Kidney (tissue), 14 donors: ENCODE data around the gene HNRNPA1. TPM values are rescaled to one million over a fixed set of nuclear protein-coding genes. Genes with fewer than 3 reads are reported as not detected.
A peak's percentile ranks its signal among the peaks of the same experiment; 100 is the strongest.
"Not testable (repeated sequence)": the region's sequence is repeated elsewhere in the genome, so short reads cannot be mapped to it uniquely, and the experiment has no call there.

ENCODE experiments used
- DNase-seq, 5 donors: peaks; one replicate each; pipeline ENCODE4 v3.0.0-alpha.2; 2013 to 2020
- FAIRE-seq: peaks from 2 replicates; lab custom pipeline; 2012; peaks lifted over from hg19 to GRCh38; lab: Jason Lieb, UNC
- H3K27ac ChIP-seq, 2 donors: one replicate each; pipeline ENCODE4 v1.7.0; 2013; ENCODE audit warnings: low read depth in 2 of 2, low read length in 2 of 2, inconsistent platforms in 1 of 2
- H3K27me3 ChIP-seq: one replicate; pipeline ENCODE4 v1.7.1; 2013; ENCODE audit warnings: low read length, inconsistent platforms; ENCODE audit not compliant: control insufficient read depth, insufficient read depth
- H3K36me3 ChIP-seq, 3 donors: one replicate each; pipeline versions ENCODE4 v1.7.0 to v1.7.1; 2013; ENCODE audit warnings: low read length in 3 of 3, control low read depth in 1 of 3, inconsistent platforms in 1 of 3; ENCODE audit not compliant: insufficient read depth in 3 of 3, control insufficient read depth in 2 of 3
- H3K4me1 ChIP-seq, 3 donors: one replicate each; pipeline versions ENCODE4 v1.7.0 to v1.7.1; 2013; ENCODE audit warnings: low read length in 3 of 3, inconsistent platforms in 1 of 3, low read depth in 1 of 3; ENCODE audit not compliant: control insufficient read depth in 2 of 3, insufficient read depth in 2 of 3
- H3K4me3 ChIP-seq, 3 donors: one replicate each; pipeline versions ENCODE4 v1.7.0 to v1.8.1; 2013; ENCODE audit warnings: low read length in 3 of 3, control low read depth in 1 of 3, inconsistent platforms in 1 of 3
- H3K9ac ChIP-seq, 3 donors: one replicate each; pipeline versions ENCODE4 v1.7.0 to v1.7.1; 2013; ENCODE audit warnings: low read length in 3 of 3, control low read depth in 1 of 3, inconsistent platforms in 1 of 3
- H3K9me3 ChIP-seq, 3 donors: one replicate each; pipeline versions ENCODE4 v1.7.0 to v1.7.1; 2013; ENCODE audit warnings: low read length in 3 of 3, control low read depth in 1 of 3, inconsistent platforms in 1 of 3; ENCODE audit not compliant: control insufficient read depth in 2 of 3, insufficient read depth in 1 of 3
- intact Hi-C: fragments of 100-400 bp; cut with DNase I; formaldehyde crosslinking; loops from one replicate; pipeline ENCODE4 v1.11.1; 2022
- polyA plus RNA-seq: library from polyadenylated mRNA; stranded (reverse); fragments of 350-450 nt; fragmentation: Illumina TruSeq; extraction: RNeasy Lipid Tissue Mini Kit (QIAGEN cat#74804); gene quantifications from one replicate; pipeline ENCODE4 v1.2.3, GENCODE V29; 2014; ENCODE audit warnings: low read depth, low replicate concordance; ENCODE audit not compliant: insufficient read depth
- total RNA-seq: library from RNA; stranded (reverse); fragmentation: NEBNext Ultra II Directional; extraction: Animal tissue kit (Norgen Biotek cat#: 25700); gene quantifications from one replicate; pipeline ENCODE4 v1.2.1, GENCODE V29; 2021
- TF ChIP-seq, protein P1 (sequence below): IDR thresholded peaks from 3 replicates; pipeline ENCODE4 v1.5.1; 2012; ENCODE audit warnings: mild to moderate bottlenecking, moderate library complexity, borderline replicate concordance; ENCODE audit not compliant: insufficient read depth; ENCODE audit errors: extremely low read depth
- donor health status: control.
- donor health status: control.
- donor health status: control.
- donor health status: control.
- donor health status: control.
- donor health status: DM: yes; HTN: yes; CAD: no.
- donor health status: Normal renal cell carcinoma (clear cell type).

Gene HNRNPA1
- total and polyA plus RNA-seq, 2 donors from 2014 or later: 648 to 964 TPM

DNA sequence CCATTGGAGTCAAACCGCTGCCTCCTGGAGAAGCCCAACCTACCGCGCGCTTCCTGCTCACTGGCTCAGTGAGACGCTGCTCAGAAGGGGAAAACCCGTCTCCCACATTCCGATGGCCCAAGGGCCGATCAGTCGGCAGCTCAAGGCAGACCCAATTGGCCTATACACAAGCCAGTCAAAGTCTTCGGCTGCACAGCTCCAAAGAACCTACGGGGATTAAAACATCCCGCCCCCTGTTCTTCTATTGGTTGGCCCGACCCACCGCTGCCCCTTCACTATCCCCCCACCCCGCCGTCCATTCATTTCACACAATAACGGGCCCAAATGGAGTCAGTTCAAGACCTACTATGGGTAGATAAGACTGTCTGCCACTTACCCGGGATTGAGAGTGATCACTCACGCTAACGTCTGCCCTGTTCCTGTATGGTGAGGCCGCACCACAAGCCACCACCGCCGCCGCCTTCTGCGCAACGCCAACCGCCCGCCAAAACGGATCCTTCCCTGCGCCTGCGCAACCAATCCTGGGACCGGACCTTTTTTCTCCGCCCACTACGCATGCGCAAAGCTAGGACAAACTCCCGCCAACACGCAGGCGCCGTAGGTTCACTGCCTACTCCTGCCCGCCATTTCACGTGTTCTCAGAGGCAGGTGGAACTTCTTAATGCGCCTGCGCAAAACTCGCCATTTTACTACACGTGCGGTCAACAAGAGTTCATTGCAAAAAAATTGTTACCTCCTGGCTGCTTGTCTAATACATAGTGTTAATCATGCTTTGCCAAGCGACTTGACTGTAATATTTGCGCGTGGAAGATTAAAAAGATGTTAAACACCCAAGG is 676 bp upstream of the HNRNPA1 start, which contains the start of gene CBX5:
CBX5 (minus strand) TSS at position 491 of the 836 bp plus-strand sequence. CDS start 22,472 bp downstream, outside the sequence.
- Histone ChIP-seq H3K27ac (peak within 1 kb of the TSS; percentile 94 to 98), H3K4me1 (peaks cover 19 to 26% (median 22%) of the 10 kb centered on the region in 3 donors), H3K9ac (peak within 1 kb of the TSS; percentile 96 to 100 (median 99)), H3K27me3 (no peaks in the 10 kb centered on the region), H3K9me3 (no peaks in the 10 kb centered on the region), H3K4me3 (peak within 1 kb of the TSS; percentile 95 to 100 (median 100)), H3K36me3 (peaks cover 17 to 32% (median 23%) of the 10 kb centered on the region in 3 donors)
- peak; percentile 100 for DNase-seq
- peak; percentile 44 for FAIRE-seq
- TF ChIP-seq, protein P1, sequence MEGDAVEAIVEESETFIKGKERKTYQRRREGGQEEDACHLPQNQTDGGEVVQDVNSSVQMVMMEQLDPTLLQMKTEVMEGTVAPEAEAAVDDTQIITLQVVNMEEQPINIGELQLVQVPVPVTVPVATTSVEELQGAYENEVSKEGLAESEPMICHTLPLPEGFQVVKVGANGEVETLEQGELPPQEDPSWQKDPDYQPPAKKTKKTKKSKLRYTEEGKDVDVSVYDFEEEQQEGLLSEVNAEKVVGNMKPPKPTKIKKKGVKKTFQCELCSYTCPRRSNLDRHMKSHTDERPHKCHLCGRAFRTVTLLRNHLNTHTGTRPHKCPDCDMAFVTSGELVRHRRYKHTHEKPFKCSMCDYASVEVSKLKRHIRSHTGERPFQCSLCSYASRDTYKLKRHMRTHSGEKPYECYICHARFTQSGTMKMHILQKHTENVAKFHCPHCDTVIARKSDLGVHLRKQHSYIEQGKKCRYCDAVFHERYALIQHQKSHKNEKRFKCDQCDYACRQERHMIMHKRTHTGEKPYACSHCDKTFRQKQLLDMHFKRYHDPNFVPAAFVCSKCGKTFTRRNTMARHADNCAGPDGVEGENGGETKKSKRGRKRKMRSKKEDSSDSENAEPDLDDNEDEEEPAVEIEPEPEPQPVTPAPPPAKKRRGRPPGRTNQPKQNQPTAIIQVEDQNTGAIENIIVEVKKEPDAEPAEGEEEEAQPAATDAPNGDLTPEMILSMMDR: no peak
- intact Hi-C loops: no loop called here

GRCh38 chr12:54281261-54281638 is 724 bp downstream of the HNRNPA1 start:
- H3K27ac ChIP-seq: peak overlapping the region; percentile 94 to 98
- H3K36me3 ChIP-seq: peaks cover 17 to 42% (median 27%) of the 10 kb centered on the region in 3 donors
- intact Hi-C loops, H3K27me3 ChIP-seq, FAIRE-seq, H3K9me3 ChIP-seq, DNase-seq: not testable (repeated sequence)
- peak overlapping the region; percentile 95 to 100 (median 100) for H3K4me3 ChIP-seq
- H3K4me1 ChIP-seq: peaks cover 19 to 26% (median 25%) of the 10 kb centered on the region in 3 donors
- H3K9ac ChIP-seq: peak overlapping the region; percentile 96 to 100 (median 99)

GRCh38 chr12:54281694-54282093 is 1.2 kb downstream of the HNRNPA1 start:
- H3K4me3 ChIP-seq: peak overlapping the region; percentile 95 to 100 (median 100)
- intact Hi-C loops, H3K9me3 ChIP-seq, FAIRE-seq, DNase-seq, H3K27ac ChIP-seq, H3K27me3 ChIP-seq: not testable (repeated sequence)
- H3K36me3 ChIP-seq: peaks cover 17 to 46% (median 29%) of the 10 kb centered on the region in 3 donors
- H3K9ac ChIP-seq: peak overlapping the region; percentile 96 to 100 (median 99)
- H3K4me1 ChIP-seq: peaks cover 19 to 26% (median 25%) of the 10 kb centered on the region in 3 donors

- TF ChIP-seq, protein P1: no peak
- no peaks in the 10 kb centered on the region for H3K9me3 ChIP-seq
- no peak for DNase-seq
- H3K27ac ChIP-seq: peak overlapping the region in 1 of 2 donors; percentile 5
- FAIRE-seq: no peak
- intact Hi-C loops: no loop called here
- H3K36me3 ChIP-seq: peaks cover 22 to 58% (median 42%) of the 10 kb centered on the region in 3 donors
- H3K9ac ChIP-seq: peak overlapping the region in 2 of 3 donors; percentile 30 to 47
- H3K4me3 ChIP-seq: peak overlapping the region; percentile 8 to 95 (median 40)
- H3K27me3 ChIP-seq: no peaks in the 10 kb centered on the region
- H3K4me1 ChIP-seq: peaks cover 15 to 22% (median 22%) of the 10 kb centered on the region in 3 donors
Observed at GRCh38 chr12:54282949-54283593, 2.5 kb downstream of the HNRNPA1 start.

- Histone ChIP-seq H3K4me3 (peak overlapping the region in 2 of 3 donors; percentile 14 to 95), H3K4me1 (peaks cover 13 to 19% (median 14%) of the 10 kb centered on the region in 3 donors), H3K27ac (peak overlapping the region in 1 of 2 donors; percentile 7), H3K9ac (peak overlapping the region in 1 of 3 donors; percentile 49), H3K36me3 (peaks cover 22 to 60% (median 42%) of the 10 kb centered on the region in 3 donors)
- H3K9me3 ChIP-seq, DNase-seq, intact Hi-C loops, H3K27me3 ChIP-seq, FAIRE-seq: not testable (repeated sequence)
Observed at GRCh38 chr12:54284070-54284780, 3.7 kb downstream of the HNRNPA1 start.
